GM04503 (cell line): Measurements from ENCODE around the gene KSR1.

Experiments used
- DNase-seq: peaks from one replicate; pipeline ENCODE4 v3.0.0-alpha.2; 2012; ENCODE audit warnings: low read depth

KSR1 gene

DNA sequence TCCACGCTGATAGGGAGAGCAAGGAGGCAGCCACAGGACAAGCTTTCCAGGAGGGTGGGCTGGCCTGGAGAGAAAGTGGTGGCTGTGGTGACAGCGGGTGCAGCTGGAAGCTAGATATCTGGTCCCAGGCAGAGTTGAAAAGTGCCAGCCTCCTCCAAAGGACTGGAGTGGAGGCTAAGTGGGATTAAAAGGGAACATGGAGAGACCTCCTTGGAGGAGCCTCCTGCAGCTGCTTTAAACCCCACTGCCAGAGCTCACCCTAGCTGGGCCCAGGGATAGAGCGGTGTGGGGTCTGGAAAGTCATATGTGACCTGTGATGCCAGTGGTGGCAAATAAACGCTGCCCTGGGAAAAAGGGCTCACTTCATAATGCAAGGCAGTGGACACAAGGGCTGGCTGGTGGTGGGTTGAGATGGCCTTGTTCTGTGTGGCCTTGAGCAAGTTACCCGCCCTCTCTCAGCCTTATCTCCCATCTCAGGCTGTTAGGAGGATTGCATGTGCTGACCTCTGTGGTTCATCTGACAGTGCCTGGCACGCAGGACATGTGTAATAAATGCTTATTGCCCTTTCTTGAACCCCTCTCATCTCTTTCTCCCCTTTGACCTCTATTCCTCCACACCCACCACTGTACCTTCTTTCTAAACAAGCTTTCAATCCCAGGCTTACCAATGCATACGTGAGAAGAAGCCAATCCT lies 113.8 kb downstream of the KSR1 start:
- no peak for DNase-seq

GRCh38 chr17:27570578-27570914 lies 114.3 kb downstream of the KSR1 start:
- no peak for DNase-seq

GRCh38 chr17:27571563-27572352 lies 115.5 kb downstream of the KSR1 start:
- DNase-seq: no peak

DNA sequence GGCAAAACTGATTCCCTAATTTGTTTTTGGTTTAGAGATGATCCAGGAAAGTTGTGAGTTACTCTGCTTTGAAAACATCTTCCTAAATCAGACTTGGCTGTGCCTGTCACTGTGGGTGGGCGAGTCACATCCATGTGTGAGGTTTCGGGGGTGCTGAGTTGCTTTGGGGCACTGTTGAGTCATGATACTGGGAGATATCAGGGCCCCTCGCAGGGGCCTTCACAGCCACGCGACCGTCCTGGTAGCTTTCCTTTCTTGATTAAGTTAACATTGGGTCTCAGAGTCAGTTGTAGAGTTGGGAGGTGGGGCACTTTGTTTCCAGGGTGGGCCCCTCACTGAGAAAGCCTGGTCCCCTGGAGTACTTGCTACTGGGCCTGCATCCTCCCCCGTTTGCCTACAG lies 116.4 kb downstream of the KSR1 start:
- no peak for DNase-seq

DNA sequence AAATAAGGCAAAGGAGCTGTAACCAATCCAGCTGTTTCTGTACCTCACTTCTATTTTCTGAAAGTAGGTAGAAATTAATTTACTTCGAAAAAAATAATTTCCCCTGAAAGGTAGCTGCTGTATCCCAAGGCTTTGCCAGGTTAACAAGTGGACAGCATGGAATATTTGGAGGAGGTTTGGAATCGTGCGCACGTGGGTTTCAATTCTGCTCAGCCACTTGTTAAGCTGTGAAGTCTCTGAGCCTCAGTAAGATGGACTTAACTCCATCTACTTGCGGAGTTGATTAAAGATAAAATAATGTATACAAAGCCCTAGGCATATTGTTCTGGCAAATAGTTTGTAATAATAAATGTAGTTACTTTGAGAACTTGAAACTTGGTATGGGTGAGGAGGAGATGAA lies 117.3 kb downstream of the KSR1 start:
- DNase-seq: no peak

DNA sequence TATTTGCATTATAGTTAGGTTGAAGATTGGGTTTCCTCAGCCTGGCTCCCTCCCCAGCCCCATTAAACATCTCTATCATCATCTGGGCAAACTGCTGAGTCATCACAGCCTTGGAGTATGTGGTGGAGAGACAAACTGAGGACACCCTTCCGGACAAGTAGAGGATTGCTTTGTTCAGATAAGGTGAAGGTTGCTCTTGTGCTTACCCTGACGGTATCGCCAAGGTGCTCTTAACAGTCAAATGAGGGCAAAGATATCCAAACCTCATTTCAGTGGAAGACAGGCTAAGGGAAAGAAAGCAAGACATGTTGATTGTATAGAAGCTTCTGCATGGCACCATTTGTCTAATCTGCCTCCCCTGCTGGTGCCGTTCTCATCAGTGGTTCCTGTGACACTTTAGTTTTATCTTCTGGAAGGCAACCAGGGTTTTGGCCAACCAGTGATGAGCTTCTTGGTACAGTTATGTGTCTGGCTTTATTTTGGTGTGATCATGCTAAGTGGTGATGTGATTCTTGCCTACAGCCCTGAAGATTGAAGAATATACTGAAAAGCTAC lies 117.8 kb downstream of the KSR1 start:
- DNase-seq: no peak

DNA sequence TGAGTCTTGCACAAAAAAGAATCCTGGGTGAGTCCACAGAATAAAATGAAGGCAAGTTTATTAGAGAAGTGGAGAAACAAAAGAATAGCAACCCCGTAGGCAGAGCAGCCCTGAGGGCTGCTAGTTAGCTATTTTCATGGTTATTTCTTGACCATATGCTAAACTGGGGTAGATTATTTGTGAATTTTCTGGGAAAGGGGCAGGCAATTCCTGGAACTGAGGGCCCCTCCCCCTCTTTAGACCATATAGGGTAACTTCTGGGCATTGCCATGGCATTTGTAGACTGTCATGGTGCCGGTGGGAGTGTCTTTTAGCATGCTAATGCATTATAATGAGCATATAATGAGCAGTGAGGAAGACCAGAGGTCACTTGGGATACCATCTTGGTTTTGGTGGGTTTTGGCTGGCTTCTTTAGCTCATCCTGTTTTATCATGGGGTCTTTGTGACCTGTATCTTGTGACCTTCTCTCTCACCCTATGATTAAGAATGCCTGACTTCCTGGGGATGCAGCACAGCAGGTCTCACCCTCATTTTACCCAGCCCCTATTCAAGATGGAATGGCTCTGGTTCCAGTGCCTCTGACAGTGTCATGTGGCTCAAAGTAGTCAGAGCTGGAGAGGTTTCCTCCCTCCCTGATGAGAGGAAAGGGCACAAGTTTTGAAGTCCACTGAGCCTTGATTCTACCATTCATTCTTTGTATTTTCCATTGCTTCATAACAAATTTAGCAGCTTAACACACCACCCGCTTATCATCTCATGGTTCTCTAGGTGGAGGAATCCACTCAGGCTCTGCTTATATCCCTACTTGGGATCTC lies 119.1 kb downstream of the KSR1 start:
- DNase-seq: no peak

DNA sequence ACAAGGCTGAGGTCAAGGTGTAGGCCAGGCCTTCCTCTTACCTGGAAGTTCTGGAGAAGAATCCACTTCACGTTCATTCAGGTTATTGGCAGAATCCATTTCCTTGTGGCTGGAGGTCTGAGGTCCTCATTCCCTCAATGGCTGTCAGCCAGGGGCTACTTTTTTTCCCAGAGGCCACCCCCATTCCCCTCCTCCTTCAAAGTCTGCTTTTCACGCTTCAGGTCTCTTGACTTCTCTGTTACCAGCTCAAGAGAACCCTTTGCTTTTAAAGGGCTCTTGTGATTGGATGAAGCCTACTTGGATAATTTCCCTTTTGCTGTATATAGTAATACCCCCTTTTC lies 119.6 kb downstream of the KSR1 start:
- DNase-seq: no peak

DNA sequence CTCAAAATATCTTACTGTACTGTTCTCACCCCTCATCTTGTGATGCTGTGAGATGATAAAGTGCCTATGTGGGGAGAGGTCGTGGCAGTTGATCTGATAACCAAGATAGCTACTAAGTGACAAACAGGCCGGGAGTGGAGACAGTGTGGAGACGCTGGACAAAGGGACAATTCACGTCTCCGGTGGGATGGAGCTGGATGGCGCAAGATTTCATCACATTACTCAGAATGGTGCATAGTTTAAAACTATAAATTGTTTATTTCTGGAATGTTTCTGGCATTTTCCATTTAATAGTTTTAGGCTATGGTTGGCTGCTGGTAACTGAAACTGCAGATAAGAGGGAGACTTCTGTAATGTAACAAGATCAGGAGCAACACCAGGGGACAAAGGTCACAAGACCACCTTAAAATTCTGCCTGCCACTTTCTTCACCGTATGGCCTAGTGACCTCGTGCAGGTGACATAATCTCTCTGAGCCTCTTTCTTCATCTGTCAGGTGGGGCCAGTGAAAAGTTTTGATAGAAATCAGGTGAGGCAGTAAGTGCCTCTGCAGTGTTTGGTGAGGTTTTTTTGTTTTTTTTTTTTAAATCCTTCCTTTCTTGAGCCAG lies 120.3 kb downstream of the KSR1 start:
- no peak for DNase-seq

- no peak for DNase-seq
These were observed 121.0 kb downstream of the KSR1 start for GRCh38 chr17:27577121-27577761.

GRCh38 chr17:27577884-27578717 lies 121.9 kb downstream of the KSR1 start:
- no peak for DNase-seq

GRCh38 chr17:27578718-27579085 lies 122.5 kb downstream of the KSR1 start:
- DNase-seq: no peak

DNA sequence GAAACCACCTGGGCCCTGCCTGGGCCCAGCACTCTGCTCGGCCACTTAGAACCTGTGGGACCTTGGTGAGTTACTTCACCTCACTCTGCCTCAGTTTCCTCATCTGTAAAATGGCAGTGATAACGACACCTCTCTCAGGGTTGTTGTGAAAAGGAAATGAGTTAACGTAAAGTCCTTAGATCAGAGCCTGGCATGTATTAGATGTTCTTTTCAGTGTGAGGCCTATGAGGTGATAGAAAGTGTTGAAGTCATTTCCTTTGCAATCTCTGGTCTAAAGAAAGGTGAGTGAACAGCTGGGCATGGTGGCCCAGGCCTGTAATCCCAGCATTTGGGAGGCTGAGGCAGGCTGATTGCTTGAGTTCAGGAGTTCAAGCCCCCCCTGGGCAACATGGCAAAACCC lies 123.1 kb downstream of the KSR1 start:
- DNase-seq: no peak

DNA sequence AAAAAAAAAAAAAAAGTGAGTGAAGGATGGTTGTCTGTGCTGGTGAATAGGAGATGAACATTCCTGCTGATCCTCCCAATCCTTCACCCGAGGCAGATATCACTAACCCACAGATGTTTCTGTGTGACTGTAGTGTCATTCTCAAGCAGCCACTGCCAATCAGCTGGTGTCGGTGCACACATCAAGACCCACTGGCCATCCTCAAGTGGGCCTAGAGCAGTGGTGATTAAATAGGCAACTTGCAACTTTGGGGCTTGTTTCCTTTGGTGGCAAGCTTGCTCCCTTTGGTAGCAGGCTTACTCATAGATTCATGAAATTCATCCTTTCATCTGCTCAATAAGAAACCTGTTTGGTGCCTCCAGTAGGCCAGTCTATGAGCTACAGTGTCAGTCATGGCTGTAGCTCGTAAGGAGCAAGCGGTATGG lies 123.7 kb downstream of the KSR1 start:
- DNase-seq: no peak

DNA sequence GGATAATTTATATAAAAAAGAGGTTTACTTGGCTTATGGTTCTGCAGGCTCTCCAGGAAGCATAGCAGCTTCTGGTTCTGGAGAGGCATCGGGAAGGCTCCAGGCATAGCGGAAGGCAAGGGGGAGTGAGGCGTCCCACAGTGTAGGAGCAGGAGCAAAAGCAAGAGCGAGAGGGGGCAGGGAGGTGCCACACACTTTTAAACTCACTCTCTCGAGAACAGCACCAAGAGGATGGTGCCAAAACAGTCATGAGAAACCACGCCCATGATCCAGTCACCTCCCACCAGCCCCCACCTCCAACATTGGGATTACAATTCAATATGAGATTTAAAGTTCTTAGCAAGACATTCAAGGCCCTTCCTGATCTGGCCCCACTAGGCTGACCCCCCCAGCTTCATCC lies 124.8 kb downstream of the KSR1 start:
- DNase-seq: no peak

GRCh38 chr17:27582696-27583095 lies 126.4 kb downstream of the KSR1 start:
- DNase-seq: no peak

DNA sequence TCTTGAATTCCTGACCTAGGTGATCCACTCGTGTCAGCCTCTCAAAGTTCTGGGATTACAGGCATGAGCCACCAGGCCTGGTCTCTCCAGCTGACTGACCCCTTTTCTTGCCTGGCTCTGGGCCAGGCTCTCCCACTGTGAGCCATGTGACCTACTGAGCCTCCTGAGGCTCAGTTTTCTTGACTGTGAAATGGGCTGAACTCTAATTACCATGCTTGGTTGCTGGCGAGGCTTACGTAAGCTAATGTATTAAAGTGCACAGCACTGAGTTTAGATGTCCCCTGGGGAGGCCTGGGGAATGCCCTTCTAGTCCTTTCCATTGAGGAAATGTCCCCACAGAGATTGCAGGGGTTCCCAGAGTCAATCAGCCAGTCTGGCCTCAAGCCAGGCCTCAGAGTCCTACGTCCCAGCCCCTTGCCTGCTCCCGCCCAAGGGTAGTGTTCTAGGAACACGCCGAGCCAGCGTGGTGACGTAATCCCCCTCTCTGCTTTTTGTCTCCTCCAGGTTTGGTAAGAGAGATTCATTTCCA lies 129.0 kb downstream of the KSR1 start:
- DNase-seq: no peak

DNA sequence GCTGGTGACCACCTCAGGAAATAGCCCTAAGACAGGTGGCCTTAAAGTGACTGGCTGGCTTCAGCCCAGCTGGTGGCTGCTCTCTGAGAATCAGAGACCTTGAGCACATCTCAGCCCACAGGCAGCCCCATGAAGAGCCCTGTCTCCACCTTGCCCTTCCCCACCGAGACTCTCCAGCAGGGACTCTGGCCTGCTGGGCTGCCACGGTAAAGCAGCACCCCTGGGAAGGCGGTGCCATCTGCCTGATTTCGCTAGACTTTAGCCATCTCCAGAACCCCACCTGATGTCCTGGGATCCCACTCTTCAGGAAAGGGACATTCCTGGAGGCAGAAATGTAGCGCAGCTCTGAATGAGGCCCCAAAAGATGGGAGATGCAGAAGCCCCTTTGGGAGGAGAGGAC lies 129.5 kb downstream of the KSR1 start:
- DNase-seq: no peak

- DNase-seq: peak; percentile 38
These were observed 130.0 kb downstream of the KSR1 start for GRCh38 chr17:27586203-27586721.

GRCh38 chr17:27588354-27588753 lies 132.1 kb downstream of the KSR1 start:
- no peak for DNase-seq

DNA sequence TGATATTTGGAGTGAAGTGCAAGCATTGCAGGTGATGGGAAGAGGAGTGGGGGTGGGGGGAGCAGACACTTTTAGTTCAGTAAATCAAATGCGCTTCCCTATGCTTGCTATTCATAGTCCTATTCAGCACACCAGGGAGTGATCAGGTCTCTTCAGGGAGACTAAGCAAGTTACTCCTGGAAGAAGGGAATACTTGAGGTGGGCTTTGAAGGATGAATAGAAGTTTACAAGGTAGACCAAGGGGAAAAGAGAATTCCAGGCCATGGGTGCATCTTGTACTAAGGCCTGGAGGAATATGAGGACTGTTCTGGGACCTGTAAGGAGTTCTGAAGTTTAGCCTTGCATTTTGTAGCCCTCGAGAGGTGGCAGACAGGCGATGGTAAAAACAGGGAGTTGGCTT lies 134.6 kb downstream of the KSR1 start:
- DNase-seq: no peak
